ENCODE data around the gene RPS6KA5. TPM values are rescaled to one million over a fixed set of nuclear protein-coding genes. Genes with fewer than 3 reads are reported as not detected.
"Not testable (repeated sequence)": the region's sequence is repeated elsewhere in the genome, so short reads cannot be mapped to it uniquely, and the experiment has no call there.

The RPS6KA5 gene
- total and polyA plus RNA-seq, 7 donors, result 0.94 to 20.0 (median 11.5) TPM

DNA sequence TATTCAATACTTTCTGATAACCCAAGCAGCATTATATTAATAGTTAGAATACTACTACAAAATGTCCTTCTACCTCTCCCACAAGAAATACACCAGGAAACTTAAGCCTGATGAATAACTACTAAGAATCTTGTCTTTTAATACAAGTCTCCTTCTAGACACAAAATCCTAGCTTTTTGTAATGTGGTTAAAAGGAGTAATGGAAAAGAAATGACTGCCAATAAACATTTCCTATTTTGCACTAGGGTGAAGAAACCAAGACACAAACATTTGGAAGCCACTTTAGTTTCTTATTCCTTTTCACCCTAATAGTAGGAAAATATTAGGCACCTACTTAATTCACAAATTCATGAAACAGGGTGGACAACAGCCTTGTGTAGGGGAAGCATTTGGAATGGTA is 192.9 kb downstream of the RPS6KA5 start:
- Histone ChIP-seq H3K9me3 (no peaks in the 10 kb centered on the region), H3K4me1 (peaks cover 12% of the 10 kb centered on the region), H3K4me3 (no peak overlapping the region), H3K27ac (no peak overlapping the region), H3K36me3 (ENCODE audit: insufficient read depth in 1 of 2, low read depth in 1 of 2) (no peaks in the 10 kb centered on the region), H3K27me3 (ENCODE audit: insufficient read depth in 3 of 3, low read length in 2 of 3) (no peaks in the 10 kb centered on the region)
- intact Hi-C loops (cut with DNase I), result no loop called here
- DNase-seq (no peak), ATAC-seq (no peak)
- TF ChIP-seq, protein P1, sequence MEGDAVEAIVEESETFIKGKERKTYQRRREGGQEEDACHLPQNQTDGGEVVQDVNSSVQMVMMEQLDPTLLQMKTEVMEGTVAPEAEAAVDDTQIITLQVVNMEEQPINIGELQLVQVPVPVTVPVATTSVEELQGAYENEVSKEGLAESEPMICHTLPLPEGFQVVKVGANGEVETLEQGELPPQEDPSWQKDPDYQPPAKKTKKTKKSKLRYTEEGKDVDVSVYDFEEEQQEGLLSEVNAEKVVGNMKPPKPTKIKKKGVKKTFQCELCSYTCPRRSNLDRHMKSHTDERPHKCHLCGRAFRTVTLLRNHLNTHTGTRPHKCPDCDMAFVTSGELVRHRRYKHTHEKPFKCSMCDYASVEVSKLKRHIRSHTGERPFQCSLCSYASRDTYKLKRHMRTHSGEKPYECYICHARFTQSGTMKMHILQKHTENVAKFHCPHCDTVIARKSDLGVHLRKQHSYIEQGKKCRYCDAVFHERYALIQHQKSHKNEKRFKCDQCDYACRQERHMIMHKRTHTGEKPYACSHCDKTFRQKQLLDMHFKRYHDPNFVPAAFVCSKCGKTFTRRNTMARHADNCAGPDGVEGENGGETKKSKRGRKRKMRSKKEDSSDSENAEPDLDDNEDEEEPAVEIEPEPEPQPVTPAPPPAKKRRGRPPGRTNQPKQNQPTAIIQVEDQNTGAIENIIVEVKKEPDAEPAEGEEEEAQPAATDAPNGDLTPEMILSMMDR (IDR thresholded peaks at IDR 0.05), result no peak

GRCh38 chr14:90866833-90867232 is 193.6 kb downstream of the RPS6KA5 start:
- intact Hi-C loops (cut with DNase I), result no loop called here
- TF ChIP-seq, protein P1 (IDR thresholded peaks at IDR 0.05), result no peak
- Histone ChIP-seq H3K9me3 (no peaks in the 10 kb centered on the region), H3K36me3 (ENCODE audit: insufficient read depth in 1 of 2, low read depth in 1 of 2) (no peaks in the 10 kb centered on the region), H3K4me3 (no peak overlapping the region), H3K27ac (no peak overlapping the region), H3K27me3 (ENCODE audit: insufficient read depth in 3 of 3, low read length in 2 of 3) (no peaks in the 10 kb centered on the region), H3K4me1 (peaks cover 10% of the 10 kb centered on the region)
- DNase-seq, result no peak
- no peak for ATAC-seq

GRCh38 chr14:90864741-90865140 is 195.7 kb downstream of the RPS6KA5 start:
- intact Hi-C loops (cut with DNase I), result no loop called here
- DNase-seq, result no peak
- TF ChIP-seq, protein P1 (IDR thresholded peaks at IDR 0.05), result no peak
- Histone ChIP-seq H3K36me3 (ENCODE audit: insufficient read depth in 1 of 2, low read depth in 1 of 2) (no peaks in the 10 kb centered on the region), H3K4me1 (no peaks in the 10 kb centered on the region), H3K4me3 (no peak overlapping the region), H3K27me3 (ENCODE audit: insufficient read depth in 3 of 3, low read length in 2 of 3) (no peaks in the 10 kb centered on the region), H3K27ac (no peak overlapping the region), H3K9me3 (no peaks in the 10 kb centered on the region)
- WGBS, 3 donors, result 98 to 100% (median 99%) methylated on average over 2 of the region's 2 CpGs
- no peak for ATAC-seq

GRCh38 chr14:90858511-90858910 is 201.9 kb downstream of the RPS6KA5 start:
- Histone ChIP-seq H3K27me3 (ENCODE audit: insufficient read depth in 3 of 3, low read length in 2 of 3) (no peaks in the 10 kb centered on the region), H3K27ac (no peak overlapping the region), H3K4me1 (no peaks in the 10 kb centered on the region), H3K4me3 (no peak overlapping the region), H3K9me3 (no peaks in the 10 kb centered on the region), H3K36me3 (ENCODE audit: insufficient read depth in 1 of 2, low read depth in 1 of 2) (no peaks in the 10 kb centered on the region)
- TF ChIP-seq, protein P1 (IDR thresholded peaks at IDR 0.05), result no peak
- intact Hi-C loops (cut with DNase I), result no loop called here
- WGBS, 3 donors, result 87 to 91% (median 88%) methylated on average over 5 of the region's 5 CpGs
- DNase-seq, result no peak
- no peak for ATAC-seq

DNA sequence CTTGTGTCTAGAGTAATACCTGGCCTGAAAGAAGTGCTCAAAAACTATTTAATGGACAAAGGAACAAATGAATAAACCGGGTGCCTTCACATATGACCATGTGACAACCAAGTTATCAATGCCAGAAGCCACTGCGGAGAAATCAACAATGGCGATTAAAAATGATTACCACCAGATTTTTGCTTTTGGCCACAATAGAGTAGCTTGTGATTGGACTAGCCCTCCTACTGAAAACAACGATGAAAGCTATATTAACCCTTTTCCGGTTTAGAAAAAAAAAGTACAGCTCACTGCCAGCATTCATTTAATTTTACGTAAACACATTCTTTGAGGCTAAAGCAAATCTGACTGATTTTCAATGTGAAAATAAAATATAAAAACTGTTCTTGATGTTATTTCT is 202.6 kb downstream of the RPS6KA5 start:
- WGBS, 3 donors, result 86 to 88% (median 88%) methylated on average over 6 of the region's 6 CpGs

GRCh38 chr14:90856115-90856514 is 204.3 kb downstream of the RPS6KA5 start:
- ATAC-seq; H3K9me3 ChIP-seq; H3K27me3 ChIP-seq (ENCODE audit: insufficient read depth in 3 of 3, low read length in 2 of 3); H3K4me1 ChIP-seq; H3K4me3 ChIP-seq; H3K27ac ChIP-seq; intact Hi-C loops (cut with DNase I); DNase-seq; H3K36me3 ChIP-seq (ENCODE audit: insufficient read depth in 1 of 2, low read depth in 1 of 2): not testable (repeated sequence)
- WGBS, 3 donors, result 82 to 95% (median 88%) methylated on average over 5 of the region's 5 CpGs

More for the DNA sequence above, 202.6 kb downstream of the RPS6KA5 start:
- intact Hi-C loops (cut with DNase I), result no loop called here
- TF ChIP-seq, protein P1 (IDR thresholded peaks at IDR 0.05), result no peak
- Histone ChIP-seq H3K4me3 (no peak overlapping the region), H3K27me3 (ENCODE audit: insufficient read depth in 3 of 3, low read length in 2 of 3) (no peaks in the 10 kb centered on the region), H3K27ac (no peak overlapping the region), H3K36me3 (ENCODE audit: insufficient read depth in 1 of 2, low read depth in 1 of 2) (no peaks in the 10 kb centered on the region), H3K4me1 (no peaks in the 10 kb centered on the region), H3K9me3 (no peaks in the 10 kb centered on the region)
- ATAC-seq (no peak), DNase-seq (no peak)
